Keratinocyte (primary cell): ENCODE data around the gene MYO10. TPM values are rescaled to one million over a fixed set of nuclear protein-coding genes. Genes with fewer than 3 reads are reported as not detected.

Source experiments
- DNase-seq: peaks from one replicate; pipeline ENCODE4 v3.0.0-alpha.2; 2011; ENCODE audit warnings: low read depth, missing footprints, low spot score
- FAIRE-seq: peaks from 2 replicates; lab custom pipeline; 2011; peaks lifted over from hg19 to GRCh38; lab: Jason Lieb, UNC
- H2AFZ ChIP-seq: 2 replicates; pipeline ENCODE4 v1.6.0; 2012; ENCODE audit warnings: low read length, control low read depth, inconsistent platforms; ENCODE audit not compliant: control insufficient read depth
- H3K27ac ChIP-seq: 2 replicates; pipeline ENCODE4 v1.5.1; 2011; ENCODE audit warnings: low read length; ENCODE audit not compliant: control insufficient read depth, insufficient read depth
- H3K27me3 ChIP-seq: 3 replicates; pipeline ENCODE4 v1.6.0; 2011; ENCODE audit warnings: low read length; ENCODE audit not compliant: control insufficient read depth, insufficient read depth; ENCODE audit errors: extremely low read depth
- H3K36me3 ChIP-seq, 2 experiments: 2 replicates in 1 of 2; 3 replicates in 1 of 2; pipeline ENCODE4 v1.5.1; 2011; ENCODE audit warnings: low read length in 2 of 2, mild to moderate bottlenecking in 1 of 2; ENCODE audit not compliant: control insufficient read depth in 2 of 2, insufficient read depth in 2 of 2; ENCODE audit errors: extremely low read depth in 1 of 2
- H3K4me1 ChIP-seq: 3 replicates; pipeline ENCODE4 v1.5.1; 2011; ENCODE audit warnings: low read length; ENCODE audit not compliant: control insufficient read depth, insufficient read depth; ENCODE audit errors: extremely low read depth
- H3K4me2 ChIP-seq: 3 replicates; pipeline ENCODE4 v1.6.0; 2011; ENCODE audit warnings: low read depth, low read length; ENCODE audit not compliant: control insufficient read depth, insufficient read depth; ENCODE audit errors: extremely low read depth
- H3K4me3 ChIP-seq, 3 experiments: fragments of 200-600 bp in 1 of 3; sonication (generic) in 1 of 3; 2 replicates in 2 of 3; 3 replicates in 1 of 3; pipeline ENCODE4 v1.5.1; 2011 to 2016; ENCODE audit warnings: low read length in 3 of 3, mild to moderate bottlenecking in 3 of 3, control low read depth in 2 of 3, inconsistent platforms in 1 of 3, low read depth in 1 of 3, mixed read lengths in 1 of 3, mixed run types in 1 of 3, moderate library complexity in 1 of 3; ENCODE audit not compliant: control insufficient read depth in 2 of 3, insufficient read depth in 2 of 3; ENCODE audit errors: extremely low read depth in 1 of 3
- H3K79me2 ChIP-seq: 2 replicates; pipeline ENCODE4 v1.6.0; 2012; ENCODE audit warnings: low read length; ENCODE audit not compliant: control insufficient read depth, insufficient read depth
- H3K9ac ChIP-seq: 3 replicates; pipeline ENCODE4 v1.6.0; 2011; ENCODE audit warnings: low read length; ENCODE audit not compliant: control insufficient read depth, insufficient read depth; ENCODE audit errors: extremely low read depth
- H3K9me1 ChIP-seq: 3 replicates; pipeline ENCODE4 v1.6.0; 2011; ENCODE audit warnings: low read length; ENCODE audit not compliant: control insufficient read depth, insufficient read depth; ENCODE audit errors: extremely low read depth
- H3K9me3 ChIP-seq: 2 replicates; pipeline ENCODE4 v1.5.1; 2012; ENCODE audit warnings: low read depth, low read length; ENCODE audit not compliant: control insufficient read depth
- H4K20me1 ChIP-seq: 3 replicates; pipeline ENCODE4 v1.6.0; 2011; ENCODE audit warnings: low read length; ENCODE audit not compliant: control insufficient read depth, insufficient read depth; ENCODE audit errors: extremely low read depth
- EZH2 ChIP-seq: IDR thresholded peaks from one replicate; pipeline ENCODE4 v1.6.1; 2012; ENCODE audit warnings: inconsistent platforms, mild to moderate bottlenecking, low read length, moderate library complexity
- dilution Hi-C: fragments of 300-500 bp; cut with MboI; formaldehyde crosslinking; loops from one replicate; pipeline ENCODE4 v1.7.0; 2020; ENCODE audit warnings: low sequenced_read_pairs; ENCODE audit not compliant: extremely low pct_ligation_motif_present
- polyA plus RNA-seq, 5 experiments: library from polyadenylated mRNA; depleted of rRNA in 3 of 5; stranded (reverse) in 3 of 5; stranded (forward) in 1 of 5; unstranded in 1 of 5; fragments of >200 nt; gene quantifications; 1 replicate in 1 of 5; 2 replicates in 3 of 5; 3 replicates in 1 of 5; pipeline versions ENCODE4 v1.2.1 to v1.2.3, GENCODE V29; 2011 to 2012; ENCODE audit warnings: missing spikeins in 2 of 5, low read depth in 1 of 5, low replicate concordance in 1 of 5
- TF ChIP-seq, protein P1 (sequence below), 3 experiments: IDR thresholded peaks in 1 of 3; conservative IDR thresholded peaks in 1 of 3; optimal IDR thresholded peaks in 1 of 3; 2 replicates in 2 of 3; 3 replicates in 1 of 3; pipeline versions ENCODE3 to v1.5.1; 2011; ENCODE audit warnings: low read length in 3 of 3, mild to moderate bottlenecking in 3 of 3, moderate library complexity in 2 of 3, control low read depth in 1 of 3, inconsistent platforms in 1 of 3; ENCODE audit not compliant: insufficient read depth in 2 of 3; ENCODE audit errors: extremely low read depth in 1 of 3

MYO10 gene
- polyA plus RNA-seq, 1 donor (not counting 4 experiments of a cell fraction or from before 2014, with no cell fraction given): 22.0 TPM

DNA sequence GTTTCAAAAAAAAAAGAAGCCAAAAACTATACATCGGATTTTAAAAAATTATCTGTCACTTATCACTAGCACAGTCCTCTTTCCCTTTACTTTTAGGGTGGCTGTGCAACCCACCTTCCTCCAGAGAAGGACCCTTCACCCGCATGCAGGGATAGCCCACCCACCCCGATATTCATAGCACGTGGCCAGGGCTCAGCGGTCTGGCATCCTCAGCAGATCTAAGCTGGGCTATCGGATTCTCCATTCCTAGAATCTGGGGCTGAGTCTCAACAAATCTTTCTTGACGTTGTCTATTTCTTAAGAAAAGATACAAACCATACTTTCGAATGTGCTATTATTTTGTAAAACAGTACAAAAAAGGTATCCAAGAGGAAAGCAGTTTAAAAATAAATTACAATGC, 70.9 kb downstream of the MYO10 start:
- Histone ChIP-seq H3K4me3 (no peak overlapping the region), H3K9me1 (peaks cover 5% of the 10 kb centered on the region), H2AFZ (no peak overlapping the region), H3K9ac (no peak overlapping the region), H3K79me2 (peaks cover 94% of the 10 kb centered on the region), H3K36me3 (peaks cover 8 to 10% of the 10 kb centered on the region in 2 experiments), H4K20me1 (peaks cover 8% of the 10 kb centered on the region), H3K4me2 (no peak overlapping the region), H3K27me3 (no peaks in the 10 kb centered on the region), H3K4me1 (peaks cover 4% of the 10 kb centered on the region), H3K27ac (no peak overlapping the region), H3K9me3 (no peaks in the 10 kb centered on the region)
- FAIRE-seq: no peak
- dilution Hi-C loops: no loop called here
- no peak for TF ChIP-seq EZH2
- TF ChIP-seq, protein P1, sequence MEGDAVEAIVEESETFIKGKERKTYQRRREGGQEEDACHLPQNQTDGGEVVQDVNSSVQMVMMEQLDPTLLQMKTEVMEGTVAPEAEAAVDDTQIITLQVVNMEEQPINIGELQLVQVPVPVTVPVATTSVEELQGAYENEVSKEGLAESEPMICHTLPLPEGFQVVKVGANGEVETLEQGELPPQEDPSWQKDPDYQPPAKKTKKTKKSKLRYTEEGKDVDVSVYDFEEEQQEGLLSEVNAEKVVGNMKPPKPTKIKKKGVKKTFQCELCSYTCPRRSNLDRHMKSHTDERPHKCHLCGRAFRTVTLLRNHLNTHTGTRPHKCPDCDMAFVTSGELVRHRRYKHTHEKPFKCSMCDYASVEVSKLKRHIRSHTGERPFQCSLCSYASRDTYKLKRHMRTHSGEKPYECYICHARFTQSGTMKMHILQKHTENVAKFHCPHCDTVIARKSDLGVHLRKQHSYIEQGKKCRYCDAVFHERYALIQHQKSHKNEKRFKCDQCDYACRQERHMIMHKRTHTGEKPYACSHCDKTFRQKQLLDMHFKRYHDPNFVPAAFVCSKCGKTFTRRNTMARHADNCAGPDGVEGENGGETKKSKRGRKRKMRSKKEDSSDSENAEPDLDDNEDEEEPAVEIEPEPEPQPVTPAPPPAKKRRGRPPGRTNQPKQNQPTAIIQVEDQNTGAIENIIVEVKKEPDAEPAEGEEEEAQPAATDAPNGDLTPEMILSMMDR (optimal IDR thresholded peaks at IDR 0.05 in 1 of 3, IDR thresholded peaks at IDR 0.05 in 1 of 3, conservative IDR thresholded peaks at IDR 0.05 in 1 of 3; ENCODE audit: extremely low read depth in 1 of 3, insufficient read depth in 2 of 3, low read length in 3 of 3): no peak
- no peak for DNase-seq

DNA sequence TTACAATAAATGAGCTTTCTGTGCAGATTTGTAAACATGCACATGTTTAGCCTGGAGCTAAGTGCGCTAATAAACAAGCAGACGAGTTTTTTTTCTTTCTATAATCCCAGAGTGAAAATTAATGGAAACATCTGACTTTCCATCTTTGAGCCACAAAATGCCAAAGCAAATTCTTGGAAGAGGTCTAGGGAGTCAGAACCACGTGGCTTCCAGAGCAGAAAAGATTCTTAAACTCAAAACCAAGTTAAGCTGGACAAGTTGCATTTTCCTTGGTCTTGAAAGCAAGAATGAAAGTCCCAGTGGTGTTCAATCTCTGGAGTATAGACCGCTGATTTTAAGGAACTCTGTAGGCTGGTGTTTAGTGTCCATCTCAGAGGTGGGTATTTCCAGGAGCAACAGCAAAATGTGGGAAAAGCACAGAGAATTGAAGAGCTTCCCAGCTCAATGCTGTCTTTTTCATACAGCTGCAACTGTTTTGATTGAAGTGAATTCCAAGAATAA, 71.4 kb downstream of the MYO10 start:
- peaks cover 8 to 10% of the 10 kb centered on the region in 2 experiments for H3K36me3 ChIP-seq
- peaks cover 5% of the 10 kb centered on the region for H4K20me1 ChIP-seq
- FAIRE-seq (no peak), DNase-seq (no peak)
- no peak overlapping the region for H2AFZ ChIP-seq
- dilution Hi-C loops: no loop called here
- H3K4me2 ChIP-seq: no peak overlapping the region
- no peak overlapping the region for H3K27ac ChIP-seq
- peaks cover 95% of the 10 kb centered on the region for H3K79me2 ChIP-seq
- H3K9me1 ChIP-seq: peaks cover 2% of the 10 kb centered on the region
- no peak overlapping the region for H3K4me3 ChIP-seq
- no peak overlapping the region for H3K9ac ChIP-seq
- H3K4me1 ChIP-seq: no peaks in the 10 kb centered on the region
- no peaks in the 10 kb centered on the region for H3K27me3 ChIP-seq
- TF ChIP-seq, protein P1 (optimal IDR thresholded peaks at IDR 0.05 in 1 of 3, IDR thresholded peaks at IDR 0.05 in 1 of 3, conservative IDR thresholded peaks at IDR 0.05 in 1 of 3; ENCODE audit: extremely low read depth in 1 of 3, insufficient read depth in 2 of 3, low read length in 3 of 3): no peak
- TF ChIP-seq EZH2: no peak
- no peaks in the 10 kb centered on the region for H3K9me3 ChIP-seq
